AG09309 (cell line): Measurements from ENCODE around the gene KIF5A.
"Not testable (repeated sequence)": the region's sequence is repeated elsewhere in the genome, so short reads cannot be mapped to it uniquely, and the experiment has no call there.

Experiments
- DNase-seq: peaks from one replicate; pipeline ENCODE4 v3.0.0-alpha.2; 2010; ENCODE audit warnings: low read depth
- H3K4me3 ChIP-seq: 2 replicates; pipeline ENCODE4 v1.5.1; 2011; ENCODE audit warnings: mild to moderate bottlenecking, low read depth, low read length, moderate library complexity; ENCODE audit not compliant: control insufficient read depth
- TF ChIP-seq, protein P1 (sequence below): IDR thresholded peaks from 2 replicates; pipeline ENCODE4 v1.5.1; 2011; ENCODE audit warnings: mild to moderate bottlenecking, low read depth, low read length, inconsistent platforms; ENCODE audit not compliant: insufficient read depth, control insufficient read depth; ENCODE audit errors: missing control alignments

The KIF5A gene

DNA sequence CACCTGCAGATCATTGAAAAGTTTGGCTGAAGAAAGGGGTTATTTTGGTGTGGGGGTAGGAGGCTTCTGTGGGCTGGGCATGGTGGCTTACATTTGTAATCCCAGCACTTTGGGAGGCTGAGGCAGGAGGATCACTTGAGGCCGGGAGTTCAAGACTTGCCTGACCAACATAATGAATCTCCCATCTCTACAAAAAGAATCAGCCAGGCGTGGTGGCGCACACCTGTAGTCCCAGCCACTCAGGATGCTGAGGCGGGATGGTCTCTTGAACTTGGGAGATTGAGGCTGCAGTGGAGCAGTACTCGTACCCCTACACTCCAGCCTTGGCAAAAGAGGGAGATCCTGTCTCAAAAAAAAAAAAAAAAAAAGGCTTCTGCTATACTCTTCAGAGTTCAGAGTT lies 36.6 kb upstream of the KIF5A start:
- no peak overlapping the region for H3K4me3 ChIP-seq
- DNase-seq, result no peak
- TF ChIP-seq, protein P1, sequence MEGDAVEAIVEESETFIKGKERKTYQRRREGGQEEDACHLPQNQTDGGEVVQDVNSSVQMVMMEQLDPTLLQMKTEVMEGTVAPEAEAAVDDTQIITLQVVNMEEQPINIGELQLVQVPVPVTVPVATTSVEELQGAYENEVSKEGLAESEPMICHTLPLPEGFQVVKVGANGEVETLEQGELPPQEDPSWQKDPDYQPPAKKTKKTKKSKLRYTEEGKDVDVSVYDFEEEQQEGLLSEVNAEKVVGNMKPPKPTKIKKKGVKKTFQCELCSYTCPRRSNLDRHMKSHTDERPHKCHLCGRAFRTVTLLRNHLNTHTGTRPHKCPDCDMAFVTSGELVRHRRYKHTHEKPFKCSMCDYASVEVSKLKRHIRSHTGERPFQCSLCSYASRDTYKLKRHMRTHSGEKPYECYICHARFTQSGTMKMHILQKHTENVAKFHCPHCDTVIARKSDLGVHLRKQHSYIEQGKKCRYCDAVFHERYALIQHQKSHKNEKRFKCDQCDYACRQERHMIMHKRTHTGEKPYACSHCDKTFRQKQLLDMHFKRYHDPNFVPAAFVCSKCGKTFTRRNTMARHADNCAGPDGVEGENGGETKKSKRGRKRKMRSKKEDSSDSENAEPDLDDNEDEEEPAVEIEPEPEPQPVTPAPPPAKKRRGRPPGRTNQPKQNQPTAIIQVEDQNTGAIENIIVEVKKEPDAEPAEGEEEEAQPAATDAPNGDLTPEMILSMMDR, result no peak

DNA sequence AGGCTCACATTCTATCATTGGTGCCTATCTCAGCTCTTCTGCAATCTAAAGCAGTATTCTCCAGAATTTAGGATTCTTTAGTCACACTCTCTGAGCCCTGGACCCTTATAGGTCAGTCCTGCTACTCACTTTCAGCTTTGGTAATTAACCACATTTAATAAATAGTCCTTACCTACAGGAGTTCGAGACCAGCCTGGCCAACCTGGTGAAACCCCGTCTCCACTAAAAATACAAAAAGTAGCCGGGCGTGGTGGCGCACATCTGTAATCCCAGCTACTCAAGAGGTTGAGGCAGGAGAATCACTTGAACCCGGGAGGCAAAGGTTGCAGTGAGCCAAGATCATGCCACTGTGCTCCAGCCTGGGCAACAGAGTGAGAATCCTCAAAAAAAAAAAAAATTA lies 36.2 kb upstream of the KIF5A start:
- H3K4me3 ChIP-seq, DNase-seq: not testable (repeated sequence)

DNA sequence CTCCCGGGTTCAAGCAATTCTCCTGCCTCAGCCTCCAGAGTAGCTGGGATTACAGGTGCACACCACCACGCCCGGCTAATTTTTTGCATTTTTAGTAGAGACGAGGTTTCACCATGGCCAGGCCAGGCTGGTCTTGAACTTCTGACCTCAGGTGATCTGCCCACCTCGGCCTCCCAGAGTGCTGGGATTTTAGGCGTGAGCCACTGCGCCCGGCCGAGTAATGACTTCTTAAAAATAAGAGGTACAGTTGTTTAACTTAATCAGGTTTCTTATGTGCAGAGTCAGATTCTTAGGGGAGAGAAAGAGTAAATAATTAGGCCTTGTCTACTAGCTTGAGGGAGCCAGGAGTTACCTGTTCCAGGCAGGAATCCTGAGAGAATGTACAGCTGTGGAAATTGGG lies 35.6 kb upstream of the KIF5A start:
- DNase-seq, result not testable (repeated sequence)

DNA sequence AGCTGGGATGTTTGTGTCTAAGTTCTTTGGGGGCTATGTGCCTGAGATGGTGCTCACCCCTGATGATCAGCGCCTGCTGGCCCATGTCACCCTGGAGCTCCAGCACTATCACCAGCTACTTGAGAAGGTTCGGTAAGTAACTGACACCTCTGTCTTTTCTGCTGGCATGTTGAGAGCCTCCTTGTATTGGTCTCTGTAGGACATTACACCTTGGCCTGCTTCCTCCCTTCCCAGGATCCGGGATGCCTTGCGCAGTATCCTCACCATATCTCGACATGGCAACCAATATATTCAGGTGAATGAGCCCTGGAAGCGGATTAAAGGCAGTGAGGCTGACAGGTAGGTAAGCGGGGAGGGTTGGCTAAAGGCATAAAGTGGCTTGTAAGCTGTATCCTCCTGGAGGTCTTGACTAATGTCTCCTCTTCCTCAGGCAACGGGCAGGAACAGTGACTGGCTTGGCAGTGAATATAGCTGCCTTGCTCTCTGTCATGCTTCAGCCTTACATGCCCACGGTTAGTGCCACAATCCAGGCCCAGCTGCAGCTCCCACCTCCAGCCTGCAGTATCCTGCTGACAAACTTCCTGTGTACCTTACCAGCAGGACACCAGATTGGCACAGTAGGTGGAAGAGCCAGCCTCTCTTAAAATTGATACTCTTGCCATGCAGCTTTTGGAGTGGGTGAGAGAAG lies 35.0 kb upstream of the KIF5A start:
- no peak overlapping the region for H3K4me3 ChIP-seq
- DNase-seq, result no peak
- TF ChIP-seq, protein P1, result no peak

More for the DNA sequence above, 35.6 kb upstream of the KIF5A start:
- not testable (repeated sequence) for H3K4me3 ChIP-seq

DNA sequence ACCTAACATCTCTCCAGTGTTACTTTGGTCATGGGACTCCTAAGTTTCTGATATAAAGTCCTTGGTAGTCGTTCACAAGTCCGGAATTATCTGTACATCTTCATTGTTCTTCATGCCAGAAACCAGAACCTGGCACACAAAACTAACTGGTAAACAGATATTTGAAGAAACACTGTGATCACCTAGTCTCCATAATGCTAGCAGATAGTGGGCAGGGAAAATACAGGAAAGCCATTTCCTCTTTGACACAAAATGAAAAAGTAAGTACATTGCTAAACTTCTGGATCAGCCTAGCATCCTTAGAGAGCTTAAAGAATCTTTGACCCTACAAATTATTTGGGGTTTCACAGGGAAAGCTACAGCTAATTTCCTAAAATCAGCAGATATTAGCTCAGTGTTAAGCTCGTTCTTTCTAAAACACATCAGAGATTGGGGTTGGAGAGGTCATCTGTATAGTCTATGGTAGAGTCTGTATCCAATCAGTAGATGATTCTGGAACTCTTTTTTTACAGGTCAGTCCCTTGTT lies 34.4 kb upstream of the KIF5A start:
- H3K4me3 ChIP-seq, result no peak overlapping the region
- no peak for DNase-seq
- TF ChIP-seq, protein P1, result no peak

DNA sequence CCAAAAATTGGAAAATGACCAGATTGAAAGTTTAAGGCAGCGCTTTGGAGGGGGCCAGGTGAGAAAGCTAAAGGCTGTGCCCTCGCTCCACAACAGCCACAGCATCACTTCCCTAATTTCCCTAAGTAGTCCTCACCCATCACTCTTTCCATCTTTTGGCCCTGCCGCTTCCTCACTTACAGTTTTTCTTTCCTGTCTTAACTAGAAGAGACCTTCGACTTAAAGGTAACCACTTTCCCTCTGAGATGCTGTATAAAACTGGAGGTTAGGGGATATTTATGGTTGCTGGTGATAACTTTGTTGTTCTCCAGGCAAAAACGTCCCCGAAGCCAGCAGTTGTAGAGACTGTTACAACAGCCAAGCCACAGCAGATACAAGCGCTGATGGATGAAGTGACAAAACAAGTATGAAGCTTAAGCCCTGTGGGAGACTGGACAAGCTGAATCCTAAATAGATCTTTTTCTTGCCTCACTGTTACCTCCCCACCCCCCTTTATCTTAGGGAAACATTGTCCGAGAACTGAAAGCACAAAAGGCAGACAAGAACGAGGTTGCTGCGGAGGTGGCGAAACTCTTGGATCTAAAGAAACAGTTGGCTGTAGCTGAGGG lies 33.8 kb upstream of the KIF5A start:
- TF ChIP-seq, protein P1, result no peak
- no peak for DNase-seq
- H3K4me3 ChIP-seq, result no peak overlapping the region

DNA sequence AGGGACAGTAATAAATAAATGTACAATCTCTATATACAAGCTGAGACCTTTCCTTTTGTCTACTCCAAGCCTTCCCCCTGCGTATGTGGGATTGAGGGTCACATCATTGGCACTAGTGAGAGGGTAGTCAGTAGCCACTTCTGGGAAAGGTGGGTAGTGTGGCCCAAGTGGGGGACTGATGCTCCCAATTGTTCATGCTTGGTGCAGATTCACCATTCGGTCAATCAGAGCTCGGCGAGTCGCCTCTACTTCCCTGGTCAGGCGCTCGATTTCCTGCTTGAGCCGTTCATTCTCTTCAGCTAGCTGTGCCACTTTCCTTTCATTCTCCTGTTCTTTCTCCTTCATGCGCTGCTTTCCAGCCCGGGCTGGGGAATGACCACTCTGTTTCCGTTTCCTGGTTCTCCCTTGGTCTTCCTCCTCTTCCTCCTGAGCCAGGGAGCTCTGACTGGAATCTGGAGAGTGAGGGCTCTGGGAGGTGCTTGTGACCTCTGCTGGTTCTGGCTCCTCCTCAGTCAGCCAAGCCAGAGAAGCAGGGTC lies 33.2 kb upstream of the KIF5A start:
- H3K4me3 ChIP-seq, result no peak overlapping the region
- TF ChIP-seq, protein P1, result no peak
- no peak for DNase-seq
